ENCODE data around the gene TRAPPC11.

TRAPPC11 gene

GRCh38 chr4:183631577-183632198 is 27.4 kb upstream of the TRAPPC11 start:
- Histone ChIP-seq H3K4me3 (ENCODE audit: insufficient read depth, low read length, poor library complexity, severe bottlenecking) (no peak overlapping the region), H3K9me2 (replicated peaks; ENCODE audit: insufficient read depth, low read length) (no peaks in the 10 kb centered on the region), H3K9ac (ENCODE audit: low read length) (no peak overlapping the region), H2AFZ (ENCODE audit: low read depth, low read length, severe bottlenecking) (no peak overlapping the region), H3K79me2 (ENCODE audit: insufficient read depth, low read length) (no peaks in the 10 kb centered on the region), H3F3A (ENCODE audit: insufficient read depth) (no peaks in the 10 kb centered on the region), H3K36me3 (ENCODE audit: low read length) (no peaks in the 10 kb centered on the region), H3K4me2 (ENCODE audit: low read depth, low read length, poor library complexity, severe bottlenecking) (no peak overlapping the region), H3K27me3 (ENCODE audit: low read length) (no peaks in the 10 kb centered on the region), H3K27ac (ENCODE audit: low read depth, low read length) (no peak overlapping the region), H4K20me1 (ENCODE audit: low read depth, low read length) (no peaks in the 10 kb centered on the region), H3K9me3 (ENCODE audit: insufficient read depth, low read length) (no peaks in the 10 kb centered on the region)
- no peak for TF ChIP-seq CTCF (IDR thresholded peaks at IDR 0.05; ENCODE audit: insufficient read depth, low read length, poor library complexity, severe bottlenecking)
- no peak for TF ChIP-seq EZH2phosphoT487 (conservative IDR thresholded peaks at IDR 0.05; ENCODE audit: low read length)

DNA sequence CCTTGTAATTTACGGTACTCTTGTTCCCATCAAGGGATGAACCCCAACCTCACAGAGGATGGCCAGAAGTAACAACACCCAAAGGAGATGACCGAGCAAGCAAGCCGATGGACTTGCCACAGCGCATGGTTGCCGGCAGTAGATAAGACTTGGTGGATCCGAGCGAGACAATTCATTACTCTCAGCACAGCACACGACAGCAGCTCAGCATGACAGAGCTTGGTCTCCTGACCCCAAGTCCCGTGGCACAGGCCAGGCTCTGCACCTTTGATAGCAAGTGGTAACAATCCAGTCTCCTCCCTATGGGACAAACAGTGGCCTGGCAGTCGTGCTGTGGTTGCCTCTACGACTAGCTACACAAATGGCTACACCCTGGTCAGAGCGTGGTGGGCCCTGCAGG is 26.4 kb upstream of the TRAPPC11 start:
- Histone ChIP-seq H3K27ac (ENCODE audit: low read depth, low read length) (no peak overlapping the region), H3K9ac (ENCODE audit: low read length) (no peak overlapping the region), H3K4me2 (ENCODE audit: low read depth, low read length, poor library complexity, severe bottlenecking) (no peak overlapping the region)

DNA sequence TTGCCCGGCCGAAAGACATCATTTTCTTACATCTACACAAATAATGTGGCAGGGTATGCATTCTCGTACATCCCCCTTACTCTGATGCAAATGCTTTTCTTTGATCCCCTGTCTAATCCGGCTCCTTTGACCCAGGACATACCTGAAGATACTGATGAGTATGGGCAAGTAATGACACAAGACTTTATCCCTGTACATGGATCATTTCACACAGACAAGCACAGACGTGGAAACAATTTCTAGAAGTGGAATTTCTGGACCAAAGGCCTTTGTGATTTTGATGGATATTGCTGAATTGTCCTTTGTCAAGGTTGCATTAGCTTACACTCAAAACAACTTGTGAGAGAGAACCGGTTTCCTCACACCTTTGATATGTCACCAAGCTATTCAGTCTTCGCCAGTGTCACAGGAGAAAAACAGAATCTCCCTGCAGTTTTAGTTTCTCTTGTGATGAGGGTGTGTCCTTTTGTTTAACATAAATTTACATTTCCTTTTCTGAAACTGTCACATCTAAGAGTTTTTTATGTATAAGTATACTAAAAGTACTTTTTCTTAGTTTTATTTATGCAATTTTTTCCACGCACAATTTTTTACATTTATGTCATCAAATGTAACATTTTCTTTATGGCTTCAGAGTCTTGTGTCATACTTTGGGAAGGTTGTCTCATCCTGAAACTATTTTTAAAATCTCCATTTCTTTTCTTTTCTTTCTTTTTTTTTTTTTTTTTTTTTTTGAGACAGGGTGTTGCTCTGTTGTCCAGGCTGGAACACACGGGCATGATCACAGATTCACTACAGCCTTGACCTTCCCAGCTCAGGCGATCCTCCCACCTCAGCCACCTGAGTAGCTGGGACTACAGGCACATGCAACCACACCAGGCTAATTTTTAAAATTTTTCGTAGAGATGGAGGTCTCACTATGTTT is 25.4 kb upstream of the TRAPPC11 start:
- H3K27ac ChIP-seq (ENCODE audit: low read depth, low read length) = no peak overlapping the region
- no peaks in the 10 kb centered on the region for H3F3A ChIP-seq (ENCODE audit: insufficient read depth)
- no peak overlapping the region for H3K4me3 ChIP-seq (ENCODE audit: insufficient read depth, low read length, poor library complexity, severe bottlenecking)
- TF ChIP-seq CTCF (IDR thresholded peaks at IDR 0.05; ENCODE audit: insufficient read depth, low read length, poor library complexity, severe bottlenecking) (no peak), EZH2phosphoT487 (conservative IDR thresholded peaks at IDR 0.05; ENCODE audit: low read length) (no peak)
- H3K36me3 ChIP-seq (ENCODE audit: low read length) = no peaks in the 10 kb centered on the region
- no peaks in the 10 kb centered on the region for H4K20me1 ChIP-seq (ENCODE audit: low read depth, low read length)
- H3K9me2 ChIP-seq (replicated peaks; ENCODE audit: insufficient read depth, low read length) = no peaks in the 10 kb centered on the region
- H2AFZ ChIP-seq (ENCODE audit: low read depth, low read length, severe bottlenecking) = no peak overlapping the region
- H3K27me3 ChIP-seq (ENCODE audit: low read length) = no peaks in the 10 kb centered on the region
- H3K9me3 ChIP-seq (ENCODE audit: insufficient read depth, low read length) = no peaks in the 10 kb centered on the region
- no peak overlapping the region for H3K9ac ChIP-seq (ENCODE audit: low read length)
- H3K4me2 ChIP-seq (ENCODE audit: low read depth, low read length, poor library complexity, severe bottlenecking) = no peak overlapping the region
- no peaks in the 10 kb centered on the region for H3K79me2 ChIP-seq (ENCODE audit: insufficient read depth, low read length)

More for the DNA sequence above, 26.4 kb upstream of the TRAPPC11 start:
- no peaks in the 10 kb centered on the region for H3K9me2 ChIP-seq (replicated peaks; ENCODE audit: insufficient read depth, low read length)
- no peaks in the 10 kb centered on the region for H3K79me2 ChIP-seq (ENCODE audit: insufficient read depth, low read length)
- no peaks in the 10 kb centered on the region for H3K36me3 ChIP-seq (ENCODE audit: low read length)
- H4K20me1 ChIP-seq (ENCODE audit: low read depth, low read length) = no peaks in the 10 kb centered on the region
- no peaks in the 10 kb centered on the region for H3K27me3 ChIP-seq (ENCODE audit: low read length)
- no peak overlapping the region for H3K4me3 ChIP-seq (ENCODE audit: insufficient read depth, low read length, poor library complexity, severe bottlenecking)
- H3K9me3 ChIP-seq (ENCODE audit: insufficient read depth, low read length) = no peaks in the 10 kb centered on the region
- TF ChIP-seq CTCF (IDR thresholded peaks at IDR 0.05; ENCODE audit: insufficient read depth, low read length, poor library complexity, severe bottlenecking) (no peak), EZH2phosphoT487 (conservative IDR thresholded peaks at IDR 0.05; ENCODE audit: low read length) (no peak)
- no peak overlapping the region for H2AFZ ChIP-seq (ENCODE audit: low read depth, low read length, severe bottlenecking)
- H3F3A ChIP-seq (ENCODE audit: insufficient read depth) = no peaks in the 10 kb centered on the region

All from SU-DHL-6 (cell line).